GM19035 (cell line): ENCODE measurements around the gene TTC32.
A peak's percentile ranks its signal among the peaks of the same experiment; 100 is the strongest.

Source experiments
- ATAC-seq: cut with Tn5 transposase; IDR thresholded peaks from one replicate; pipeline ENCODE4 v1.9.1; 2021; ENCODE audit not compliant: unreplicated experiment

TTC32 gene

DNA sequence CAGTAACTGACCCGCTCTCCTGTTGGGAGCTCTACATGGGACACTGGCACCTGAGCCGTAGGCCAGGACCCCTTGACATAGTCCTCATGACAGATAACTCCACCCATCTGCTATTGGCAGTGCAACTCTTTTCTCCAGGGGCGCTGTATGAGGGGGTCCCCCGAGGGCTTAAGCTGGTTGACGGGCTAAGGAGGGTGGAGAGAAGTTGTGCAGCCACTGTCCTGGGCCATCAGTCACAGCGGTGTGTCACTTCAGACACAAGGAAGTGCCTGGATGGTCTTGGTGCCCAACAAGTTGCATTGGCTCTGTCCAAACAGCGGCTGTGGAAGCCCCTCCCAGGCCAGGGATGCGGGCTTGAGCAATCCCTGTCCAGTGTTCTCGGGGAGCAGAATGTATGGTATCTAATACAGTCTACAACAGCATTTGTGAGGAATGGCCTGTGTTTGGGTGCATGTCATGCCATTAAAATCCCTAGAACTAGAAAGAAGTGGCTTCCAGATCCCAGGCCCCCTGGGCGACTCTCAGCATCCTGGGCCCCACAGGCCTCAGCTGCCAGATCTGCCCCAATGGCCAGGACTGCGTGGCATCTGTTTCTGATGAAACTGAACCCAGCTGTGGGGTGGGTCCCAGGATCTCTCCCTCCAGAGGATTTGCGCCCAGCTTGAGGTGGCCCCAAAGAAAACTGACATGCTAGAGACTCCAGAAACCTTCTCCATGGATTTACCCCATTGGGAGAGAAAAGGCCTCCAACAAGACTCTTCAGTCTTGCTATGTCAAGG is 23.3 kb downstream of the TTC32 start:
- ATAC-seq, result no peak

DNA sequence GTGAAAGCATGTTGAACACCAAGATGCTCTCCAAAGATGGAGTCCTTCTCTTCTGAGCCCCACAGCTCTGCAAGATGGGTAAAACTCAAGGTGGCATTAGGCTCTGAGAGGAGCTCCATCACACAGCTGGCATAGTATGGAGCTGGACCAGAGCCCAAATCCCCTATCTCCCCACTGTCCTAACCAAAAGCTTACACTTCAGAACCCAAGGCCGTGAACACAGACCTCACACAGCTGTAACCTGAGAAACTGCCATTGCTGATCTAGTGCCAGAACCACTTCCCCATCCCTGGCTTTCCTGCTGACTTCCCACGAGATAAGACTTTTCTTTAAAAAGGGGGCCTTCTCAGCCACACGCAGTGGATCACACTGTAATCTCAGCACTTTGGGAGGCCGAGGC is 25.0 kb downstream of the TTC32 start:
- ATAC-seq, result no peak

DNA sequence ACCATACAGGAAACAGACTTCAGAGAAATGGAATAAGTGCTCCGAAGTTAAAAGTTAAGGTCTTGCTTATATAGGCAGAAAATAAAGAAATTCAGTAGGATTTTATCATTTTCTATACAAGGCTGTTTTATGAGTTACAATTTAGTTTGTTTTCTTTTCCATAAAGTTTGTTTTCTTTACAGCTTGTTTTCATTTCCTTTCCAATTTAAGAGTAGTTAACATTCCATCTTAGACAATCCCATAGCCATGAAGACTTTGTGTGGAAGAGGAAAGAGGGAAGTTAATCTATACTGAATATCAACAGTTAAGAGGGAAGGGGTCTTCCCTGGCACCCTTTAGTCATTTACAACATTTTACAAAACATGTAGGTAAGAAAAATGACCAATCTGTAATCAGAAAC is 26.5 kb downstream of the TTC32 start:
- no peak for ATAC-seq

DNA sequence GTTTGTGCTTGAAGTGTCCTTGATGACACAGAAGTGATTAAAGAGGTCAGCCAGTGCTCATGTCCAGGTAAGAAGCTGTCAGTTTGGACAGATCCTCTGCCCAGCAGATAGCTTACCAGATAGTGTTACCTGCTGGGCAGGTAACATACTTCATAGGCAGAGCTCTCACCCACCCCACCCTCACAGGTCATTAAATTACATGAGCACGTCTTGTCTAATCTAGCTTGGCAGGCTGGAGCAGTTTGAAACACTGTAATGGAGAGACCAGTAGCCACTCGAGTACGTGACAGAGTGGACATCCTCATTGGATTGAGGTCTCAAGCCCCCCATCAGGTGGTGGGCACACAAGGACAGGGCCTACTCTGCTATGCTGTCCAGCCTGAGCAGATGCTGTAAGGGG is 27.1 kb downstream of the TTC32 start:
- no peak for ATAC-seq

DNA sequence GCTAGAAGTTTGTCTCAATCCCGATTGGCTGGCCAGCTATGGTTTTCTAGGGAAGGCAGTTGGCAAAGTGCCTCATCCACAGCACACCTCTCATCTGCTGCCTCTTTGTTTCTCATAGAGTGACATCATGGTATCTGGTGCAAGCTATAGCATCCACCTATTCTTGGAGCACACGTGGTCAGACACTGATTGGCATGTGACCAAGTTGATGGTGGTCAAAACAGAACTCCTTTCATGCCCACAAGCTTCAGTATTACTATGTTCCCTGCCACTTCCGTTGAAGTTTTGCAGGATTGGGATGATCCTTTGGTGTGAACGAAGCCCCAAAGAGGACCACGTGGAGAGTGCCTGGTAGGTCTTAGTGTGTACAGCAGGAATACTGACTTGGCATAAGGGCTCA is 28.8 kb downstream of the TTC32 start:
- no peak for ATAC-seq

DNA sequence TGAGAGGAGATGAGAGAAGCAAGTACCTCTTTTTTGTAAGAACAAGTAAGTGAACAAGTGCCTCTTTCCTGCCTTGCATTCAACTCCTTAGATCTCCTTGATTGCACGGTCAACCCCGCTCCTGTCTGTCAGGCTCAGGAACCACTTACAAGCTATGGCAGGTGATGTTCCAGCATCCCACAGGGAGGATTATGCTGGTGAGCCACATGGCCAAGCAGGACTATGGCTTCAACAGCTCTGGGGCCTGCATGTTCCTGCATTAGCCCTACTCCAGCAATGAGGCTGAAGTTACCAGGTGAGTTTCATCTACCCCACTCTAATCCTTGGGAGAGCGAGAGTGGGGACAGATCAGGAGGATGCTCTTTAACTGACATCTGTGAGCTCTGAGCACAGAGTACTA is 29.5 kb downstream of the TTC32 start:
- no peak for ATAC-seq

DNA sequence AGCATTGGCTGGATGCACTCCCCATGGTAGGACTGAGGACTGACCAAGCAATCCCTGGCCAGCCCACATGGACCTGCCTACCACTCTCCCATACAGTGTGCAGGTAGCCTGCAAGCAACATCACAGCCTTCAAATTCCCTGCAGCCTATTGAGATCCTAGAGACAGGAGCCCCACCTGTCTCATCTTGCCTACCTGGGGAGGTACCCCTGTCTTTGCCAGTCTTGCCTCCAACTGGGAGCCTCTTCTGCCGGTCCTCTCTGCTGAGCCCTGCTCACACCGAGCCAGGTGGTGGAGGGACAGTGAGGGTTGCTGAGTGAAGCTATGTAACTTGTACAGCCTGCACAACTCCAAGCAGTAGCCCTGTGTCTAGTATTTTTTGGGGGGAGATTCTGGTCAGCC is 29.9 kb downstream of the TTC32 start:
- ATAC-seq, result no peak

DNA sequence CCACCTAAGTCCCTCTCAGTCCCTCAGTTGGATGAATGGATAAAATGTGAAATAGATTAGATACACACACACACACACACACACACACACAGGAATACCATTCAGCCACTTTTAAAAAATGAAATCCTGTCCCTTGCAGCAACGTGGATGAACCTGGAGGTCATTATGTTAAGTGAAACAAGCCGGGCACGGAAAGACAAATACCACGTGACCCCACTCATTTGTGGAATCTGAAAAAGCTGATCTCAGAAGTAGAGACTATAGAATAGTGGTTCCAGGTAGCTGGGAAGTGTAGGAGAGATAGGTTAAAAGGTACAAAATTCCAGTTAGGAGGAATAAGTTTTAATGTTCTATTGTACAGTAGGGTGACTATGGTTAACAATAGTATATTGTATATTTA is 31.0 kb downstream of the TTC32 start:
- ATAC-seq, result no peak

DNA sequence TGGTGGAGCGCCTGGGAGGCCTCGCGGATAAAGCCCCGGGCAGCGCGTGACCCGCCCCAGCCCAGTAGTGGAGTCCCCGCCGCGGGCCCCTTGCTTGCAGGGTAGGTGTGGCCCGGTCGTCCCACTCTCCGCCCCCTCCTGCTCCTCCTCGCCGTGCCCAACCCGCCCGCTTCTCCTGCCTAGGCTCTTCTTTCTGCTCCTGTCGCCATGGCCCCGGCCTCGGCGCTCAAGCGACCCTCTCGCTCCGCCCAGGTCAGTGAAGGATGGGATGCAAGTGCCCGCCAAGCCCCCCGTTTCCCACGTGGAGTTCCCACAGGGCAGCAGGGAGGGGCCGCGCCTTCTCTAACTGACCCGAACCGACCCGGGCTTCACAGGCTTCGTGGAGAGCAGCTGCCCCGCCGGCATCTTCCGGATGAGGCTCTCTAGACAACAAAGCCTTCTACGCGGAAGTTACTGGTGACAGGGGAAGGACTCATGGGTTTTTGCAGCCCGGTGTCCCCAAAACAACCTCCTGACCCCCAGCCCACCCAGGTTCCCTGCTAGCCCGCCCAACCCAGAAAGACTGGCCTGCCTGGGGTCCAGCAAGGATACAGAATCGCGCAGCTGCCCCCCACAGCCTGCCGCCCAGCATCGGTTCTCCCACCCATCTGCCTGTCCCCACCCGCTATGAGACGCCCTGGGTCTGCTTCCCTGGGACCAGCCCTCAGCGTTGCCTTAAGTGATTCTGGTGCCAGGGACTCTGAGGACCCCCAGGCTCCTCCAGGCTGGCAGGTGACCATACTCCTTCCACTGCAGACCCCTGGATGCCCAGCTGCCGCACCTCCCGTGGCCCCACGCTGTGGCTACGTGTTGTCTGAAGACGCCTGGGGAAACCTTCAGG is 32.8 kb downstream of the TTC32 start:
- peak; percentile 81 for ATAC-seq

DNA sequence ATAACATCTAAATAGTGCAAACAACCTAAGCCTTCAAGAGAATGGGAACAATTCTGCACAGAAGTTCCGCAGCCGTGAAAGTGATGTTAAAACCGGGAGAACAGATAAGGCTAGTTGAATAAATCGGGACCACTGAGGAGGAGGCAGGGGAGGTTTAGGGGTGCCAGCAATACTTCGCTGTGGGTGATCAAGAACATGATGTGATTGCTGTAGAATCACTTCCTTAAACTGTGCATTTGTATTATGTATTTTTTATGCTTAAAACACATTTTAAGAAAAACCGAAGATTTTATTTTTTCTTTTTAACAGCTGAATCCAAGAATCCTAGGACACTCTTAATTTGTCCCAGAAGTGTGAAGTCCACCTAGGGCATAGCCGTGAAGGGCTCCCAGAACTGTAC is 33.6 kb downstream of the TTC32 start:
- ATAC-seq, result peak; percentile 1

DNA sequence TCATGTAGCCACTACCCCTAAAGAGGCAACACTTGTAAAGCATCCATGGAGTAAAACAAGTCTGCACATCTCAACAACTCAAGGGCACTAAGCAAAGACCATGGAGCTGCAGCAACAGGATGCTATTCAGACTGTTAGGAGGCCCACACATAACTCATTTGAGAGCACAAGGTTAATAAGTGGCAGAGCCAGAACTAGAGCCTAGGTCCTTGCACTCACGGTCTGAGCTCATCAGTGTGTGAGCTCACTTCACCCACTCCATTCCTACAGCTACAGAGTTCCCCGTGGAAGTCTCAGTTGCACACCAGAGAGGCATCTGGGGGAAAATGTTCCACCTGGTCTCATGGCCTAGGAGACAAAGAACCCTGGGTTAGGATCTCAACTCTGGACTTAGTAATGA is 35.0 kb downstream of the TTC32 start:
- ATAC-seq, result no peak

DNA sequence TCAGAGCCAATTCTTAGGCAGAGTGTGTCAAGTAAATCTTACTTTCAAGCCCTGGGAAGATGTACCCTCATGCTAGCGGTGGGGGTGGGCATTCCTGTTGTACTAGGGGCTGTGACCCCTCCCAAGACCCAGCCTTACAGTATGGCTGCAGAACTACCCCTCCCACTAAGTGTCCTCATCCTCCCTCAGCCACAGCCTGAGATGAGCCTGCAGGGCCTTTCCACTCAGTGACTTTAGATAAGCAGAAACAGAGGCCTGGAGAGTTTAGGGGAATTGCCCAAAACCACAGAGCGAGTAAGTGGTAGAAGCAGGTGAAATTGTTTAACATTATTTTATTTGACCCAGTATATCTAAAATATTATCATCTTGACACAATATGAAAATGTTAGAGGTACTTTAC is 36.6 kb downstream of the TTC32 start:
- ATAC-seq, result peak; percentile 34

DNA sequence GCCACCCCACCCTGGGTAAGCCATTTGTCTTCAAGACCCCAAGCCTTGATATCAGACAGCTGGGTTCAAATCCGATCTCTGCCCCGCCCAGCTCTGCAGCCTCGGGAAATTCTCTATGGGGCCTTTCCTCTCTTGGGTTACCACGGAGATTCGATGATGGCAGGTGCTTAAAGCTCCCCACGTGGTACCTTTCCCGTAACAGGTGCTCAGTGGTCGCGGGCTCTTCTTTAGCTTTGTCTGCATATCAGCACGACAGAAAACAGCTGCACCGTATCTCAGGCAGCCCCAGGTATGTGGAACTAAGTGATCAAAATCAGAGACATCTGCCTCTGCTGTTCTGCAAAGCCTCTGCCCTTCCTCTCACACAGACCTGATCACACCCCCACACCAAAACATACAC is 37.4 kb downstream of the TTC32 start:
- no peak for ATAC-seq

DNA sequence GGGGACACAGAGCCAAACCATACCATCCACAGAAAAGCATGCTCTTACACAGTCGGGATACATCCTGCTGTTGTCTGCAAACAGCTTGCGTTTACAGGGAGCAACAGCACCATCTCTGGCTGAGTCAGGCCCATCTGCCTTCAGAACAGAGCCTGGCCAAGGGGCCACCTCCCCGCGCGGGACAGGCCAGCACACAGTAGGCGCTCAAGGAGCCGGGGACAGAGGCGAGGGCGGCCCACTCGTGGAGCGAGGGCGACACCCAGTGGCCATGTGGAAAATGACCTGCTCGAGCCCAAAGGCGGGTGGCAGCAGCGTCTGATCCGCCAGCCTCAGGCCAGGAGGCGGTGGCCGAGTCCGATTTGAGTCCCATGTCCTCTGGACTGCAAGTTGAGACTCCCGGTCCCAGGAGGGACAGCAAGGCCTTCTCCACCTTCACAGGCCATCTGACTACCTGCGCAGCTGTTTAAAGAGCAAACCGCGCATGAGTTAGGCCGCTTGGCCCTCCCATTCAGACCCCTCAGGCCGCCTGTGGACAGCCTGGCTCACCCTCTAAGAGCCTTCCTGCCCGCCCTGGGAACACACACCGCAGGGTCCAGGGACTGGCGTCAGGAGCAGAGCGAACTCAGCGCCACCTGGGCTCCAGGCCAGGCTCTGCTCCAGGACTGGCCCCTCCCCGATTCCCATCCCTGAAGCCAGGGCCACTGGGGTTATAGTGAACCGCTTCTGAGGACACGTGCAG is 38.3 kb downstream of the TTC32 start:
- peak; percentile 72 for ATAC-seq

DNA sequence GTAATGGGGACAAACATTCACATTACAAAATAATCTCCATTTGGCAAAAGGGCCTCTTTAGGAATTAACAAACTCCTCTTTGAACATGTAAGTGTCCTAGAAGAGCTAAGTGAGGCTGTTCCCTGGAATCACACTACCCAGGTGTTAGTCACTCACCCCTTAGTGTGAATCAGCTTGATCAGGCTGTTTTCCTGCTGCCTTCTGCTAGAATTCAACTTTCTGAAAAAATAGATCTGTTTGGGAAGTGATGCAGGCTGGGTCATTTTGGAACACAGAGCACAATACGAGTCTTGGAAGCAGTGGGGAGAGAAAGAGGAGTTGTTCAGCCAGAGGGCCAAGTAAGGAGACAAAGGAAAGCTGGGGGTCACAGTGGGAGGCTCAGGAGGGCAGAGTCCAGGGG is 40.0 kb downstream of the TTC32 start:
- no peak for ATAC-seq

DNA sequence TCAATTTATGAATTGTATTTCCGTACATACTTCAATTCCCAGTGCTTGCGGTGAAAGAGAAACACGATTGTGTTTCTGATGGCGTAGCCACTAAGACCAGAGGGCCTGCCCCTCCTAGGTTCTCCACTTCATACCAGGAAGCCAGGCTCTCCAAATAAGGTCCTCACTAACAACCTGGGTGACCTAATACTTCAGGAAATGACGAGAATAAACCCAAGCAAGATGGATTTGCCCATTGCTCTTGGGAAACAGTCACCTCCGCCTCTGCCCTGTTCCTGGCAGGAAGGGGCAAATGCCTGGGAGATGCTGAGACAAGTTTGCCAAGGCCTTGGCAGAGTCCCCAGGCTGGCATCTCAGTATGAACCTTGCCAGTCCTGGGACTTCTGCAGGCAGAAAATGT is 41.8 kb downstream of the TTC32 start:
- ATAC-seq, result no peak

DNA sequence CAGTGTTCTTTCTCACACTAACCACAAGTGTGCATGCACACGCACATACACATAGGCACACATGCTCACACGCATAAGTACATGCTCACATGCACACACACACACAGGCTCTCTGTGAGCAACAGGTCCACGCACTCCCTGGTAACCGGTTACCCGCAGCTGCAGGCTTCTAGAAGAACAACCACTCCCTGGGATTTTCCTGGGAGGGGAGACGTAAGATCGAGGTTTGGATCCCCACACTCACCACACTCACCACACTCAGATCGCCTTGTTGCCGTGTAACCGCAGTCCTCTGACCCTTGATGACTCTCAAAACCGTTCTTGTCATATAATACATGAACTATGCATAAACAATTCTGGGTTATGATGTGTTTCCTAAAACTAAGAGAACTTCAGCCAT is 42.2 kb downstream of the TTC32 start:
- ATAC-seq, result no peak

DNA sequence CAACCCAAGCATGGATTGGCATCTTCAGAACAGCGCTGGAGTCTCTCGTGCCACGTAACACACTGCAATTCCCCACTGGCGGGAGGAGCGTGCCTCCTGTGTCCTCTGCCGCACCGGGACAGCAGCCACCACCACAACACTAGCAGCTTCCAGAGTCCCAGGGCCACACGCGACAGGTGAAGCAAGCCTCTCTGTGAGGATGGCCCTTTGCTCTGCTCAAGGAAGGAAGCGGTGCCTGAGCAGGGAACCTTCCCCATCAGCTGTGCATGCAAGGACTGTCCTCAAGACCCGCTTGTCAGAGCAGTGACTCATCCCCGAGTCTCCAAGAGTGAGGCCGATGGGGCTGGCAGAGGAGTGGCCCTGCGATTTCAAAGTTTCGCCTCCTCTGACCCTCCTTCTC is 44.0 kb downstream of the TTC32 start:
- ATAC-seq, result no peak

DNA sequence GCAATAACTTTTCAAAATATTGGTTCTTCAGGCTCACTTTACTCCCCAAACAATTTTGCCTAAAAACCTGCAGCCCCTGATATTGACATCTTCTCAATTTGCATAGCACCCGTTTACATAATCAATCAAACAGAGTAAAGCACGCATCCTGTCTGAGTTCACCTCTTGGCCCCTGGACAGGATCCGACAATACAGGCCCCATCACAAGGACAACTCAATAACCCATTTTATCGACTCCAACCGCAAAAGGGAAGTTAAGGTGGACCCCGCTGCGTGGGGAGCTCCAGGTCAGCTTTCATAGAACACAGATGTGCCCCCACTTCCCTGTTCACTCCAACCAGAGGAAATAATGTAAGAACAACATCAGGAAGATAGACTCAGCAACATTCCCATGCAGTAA is 44.7 kb downstream of the TTC32 start:
- no peak for ATAC-seq

DNA sequence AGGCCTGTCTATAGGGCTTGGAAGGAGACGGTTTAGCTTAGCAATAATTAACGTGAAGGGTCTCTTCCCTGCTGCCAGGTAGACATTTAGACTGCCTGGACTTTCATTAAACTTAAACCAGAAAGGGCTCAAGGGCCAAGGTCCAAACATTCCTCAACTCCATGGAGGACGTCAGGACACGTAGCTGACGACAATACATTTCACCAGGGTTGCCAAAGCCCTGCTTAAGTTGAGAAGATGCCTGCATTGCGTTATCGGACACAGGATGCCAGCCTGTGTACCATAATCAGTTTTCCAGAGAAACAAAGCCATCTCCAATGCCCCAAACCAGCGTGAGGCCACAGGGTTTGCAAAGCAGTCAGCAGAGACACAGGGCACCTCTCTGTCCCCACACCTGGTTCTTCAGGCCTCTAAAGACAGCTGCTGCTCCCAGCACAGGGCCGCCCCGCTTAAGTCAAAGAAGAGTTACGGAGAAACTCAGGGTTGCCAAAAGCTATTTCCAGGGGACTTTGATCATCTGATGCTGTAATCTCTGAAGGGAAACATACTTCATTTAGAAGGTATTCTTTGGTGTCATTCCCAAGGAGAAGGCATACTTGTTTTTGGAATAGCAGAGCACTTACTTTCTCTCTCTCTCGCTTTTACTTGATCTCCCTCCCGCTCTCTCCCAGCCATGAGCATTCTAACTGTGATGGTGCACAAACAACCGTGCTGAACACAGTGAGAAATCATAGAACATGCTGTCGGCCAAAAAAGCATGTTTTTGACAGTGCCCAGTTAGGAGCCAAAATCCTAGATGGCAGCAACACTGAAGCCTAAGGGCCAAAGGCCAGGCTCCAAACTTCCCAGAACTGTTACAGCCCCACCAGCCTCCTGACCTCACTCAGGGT is 46.0 kb downstream of the TTC32 start:
- ATAC-seq, result no peak
